HEK293 (cell line): Measurements from ENCODE around the gene DNAJC3.

Experiments used
- CTCF ChIA-PET: fragments of 350-600 bp; formaldehyde crosslinking; extraction: SDS; loops from one replicate; lab custom pipeline; 2021; ENCODE audit warnings: antibody characterized with exemption; lab: Yijun Ruan, JAX
- POLR2A ChIA-PET: fragments of 300-600 bp; formaldehyde crosslinking; extraction: SDS; loops from one replicate; lab custom pipeline; 2020; ENCODE audit warnings: antibody characterized with exemption, inconsistent platforms; lab: Yijun Ruan, JAX
- H3K27ac ChIP-seq: fragments of 200-500 bp; sonication (Bioruptor generic); 2 replicates; pipeline ENCODE4 v1.5.1; 2014; ENCODE audit warnings: low read depth, low read length, control low read depth, inconsistent platforms; ENCODE audit errors: extremely low read depth
- H3K36me3 ChIP-seq, 2 experiments: fragments of 200-500 bp in 1 of 2; sonication (Bioruptor generic) in 1 of 2; 1 replicate in 1 of 2; 2 replicates in 1 of 2; pipeline ENCODE4 v1.5.1; 2014 to 2017; ENCODE audit warnings: inconsistent platforms in 2 of 2, low read length in 2 of 2; ENCODE audit not compliant: control insufficient read depth in 2 of 2, insufficient read depth in 1 of 2
- H3K4me1 ChIP-seq: fragments of 200-500 bp; sonication (Bioruptor generic); 2 replicates; pipeline ENCODE4 v1.5.1; 2014; ENCODE audit warnings: mild to moderate bottlenecking, low read length, inconsistent platforms; ENCODE audit not compliant: control insufficient read depth, insufficient read depth
- H3K4me3 ChIP-seq: 2 replicates; pipeline ENCODE4 v1.5.1; 2011; ENCODE audit warnings: low read depth, mild to moderate bottlenecking, control low read depth, low read length, moderate library complexity
- H3K9me3 ChIP-seq: fragments of 200-500 bp; sonication (Bioruptor generic); 2 replicates; pipeline ENCODE4 v1.5.1; 2014; ENCODE audit warnings: low read depth, low read length, inconsistent platforms; ENCODE audit not compliant: control insufficient read depth, insufficient read depth
- ATF2 ChIP-seq: fragments of 450-650 bp; formaldehyde crosslinking; IDR thresholded peaks from 2 replicates; pipeline ENCODE4 v1.5.1; 2016; ENCODE audit warnings: missing biosample characterization, missing genetic modification characterization, low read depth
- CTCF ChIP-seq: fragments of 450-650 bp; formaldehyde crosslinking; IDR thresholded peaks from 2 replicates; pipeline ENCODE4 v1.5.1; 2016; ENCODE audit warnings: missing biosample characterization, missing genetic modification characterization
- GFI1B ChIP-seq: fragments of 450-650 bp; formaldehyde crosslinking; IDR thresholded peaks from 2 replicates; pipeline ENCODE4 v1.5.1; 2016; ENCODE audit warnings: missing biosample characterization, missing genetic modification characterization
- IKZF3 ChIP-seq: fragments of 450-650 bp; IDR thresholded peaks from 2 replicates; pipeline ENCODE4 v1.5.0; 2018; ENCODE audit warnings: missing biosample characterization, mild to moderate bottlenecking, missing genetic modification characterization, moderate library complexity
- ZBTB17 ChIP-seq: fragments of 450-650 bp; formaldehyde crosslinking; IDR thresholded peaks from 2 replicates; pipeline ENCODE4 v1.5.1; 2016; ENCODE audit warnings: missing biosample characterization, missing genetic modification characterization
- ZBTB21 ChIP-seq: fragments of 450-650 bp; formaldehyde crosslinking; IDR thresholded peaks from 2 replicates; pipeline ENCODE4 v1.5.1; 2017; ENCODE audit warnings: missing biosample characterization, missing genetic modification characterization
- ZBTB6 ChIP-seq: fragments of 450-650 bp; formaldehyde crosslinking; IDR thresholded peaks from 2 replicates; pipeline ENCODE4 v1.5.1; 2017; ENCODE audit warnings: missing biosample characterization, missing genetic modification characterization
- ZFP3 ChIP-seq: fragments of 450-650 bp; formaldehyde crosslinking; IDR thresholded peaks from 2 replicates; pipeline ENCODE4 v1.5.1; 2016; ENCODE audit warnings: low read depth, missing biosample characterization, missing genetic modification characterization
- ZNF138 ChIP-seq: fragments of 450-650 bp; formaldehyde crosslinking; IDR thresholded peaks from 2 replicates; pipeline ENCODE4 v1.5.1; 2016; ENCODE audit warnings: missing biosample characterization, missing genetic modification characterization, borderline replicate concordance
- ZNF146 ChIP-seq: fragments of 450-650 bp; formaldehyde crosslinking; IDR thresholded peaks from 2 replicates; pipeline ENCODE4 v1.5.1; 2016; ENCODE audit warnings: missing biosample characterization, missing genetic modification characterization
- ZNF16 ChIP-seq: fragments of 450-650 bp; formaldehyde crosslinking; IDR thresholded peaks from 2 replicates; pipeline ENCODE4 v1.5.1; 2016; ENCODE audit warnings: low read depth, missing biosample characterization, missing genetic modification characterization
- ZNF19 ChIP-seq: fragments of 450-650 bp; formaldehyde crosslinking; IDR thresholded peaks from 2 replicates; pipeline ENCODE4; 2016; ENCODE audit warnings: missing biosample characterization, missing genetic modification characterization, low read depth
- ZNF2 ChIP-seq: fragments of 450-650 bp; formaldehyde crosslinking; IDR thresholded peaks from 2 replicates; pipeline ENCODE4 v1.5.1; 2016; ENCODE audit warnings: missing biosample characterization, missing genetic modification characterization
- ZNF211 ChIP-seq: fragments of 450-650 bp; formaldehyde crosslinking; IDR thresholded peaks from 2 replicates; pipeline ENCODE4 v1.5.1; 2016; ENCODE audit warnings: low read depth, missing biosample characterization, missing genetic modification characterization
- ZNF214 ChIP-seq: fragments of 450-650 bp; formaldehyde crosslinking; IDR thresholded peaks from 2 replicates; pipeline ENCODE4 v1.5.1; 2017; ENCODE audit warnings: missing biosample characterization, mild to moderate bottlenecking, missing genetic modification characterization, borderline replicate concordance
- ZNF311 ChIP-seq: fragments of 450-650 bp; formaldehyde crosslinking; IDR thresholded peaks from 2 replicates; pipeline ENCODE4 v1.5.1; 2017; ENCODE audit warnings: missing biosample characterization, missing genetic modification characterization, borderline replicate concordance
- ZNF335 ChIP-seq: fragments of 450-650 bp; formaldehyde crosslinking; conservative IDR thresholded peaks from 2 replicates; pipeline ENCODE4 v1.5.1; 2016; ENCODE audit warnings: missing biosample characterization, missing genetic modification characterization
- ZNF510 ChIP-seq: fragments of 450-650 bp; formaldehyde crosslinking; IDR thresholded peaks from 2 replicates; pipeline ENCODE4 v1.5.1; 2018; ENCODE audit warnings: mild to moderate bottlenecking, missing genetic modification characterization, missing biosample characterization; ENCODE audit not compliant: insufficient replicate concordance
- ZNF544 ChIP-seq: fragments of 450-650 bp; formaldehyde crosslinking; IDR thresholded peaks from 2 replicates; pipeline ENCODE4 v1.5.0; 2017; ENCODE audit warnings: missing biosample characterization, missing genetic modification characterization
- ZNF571 ChIP-seq: fragments of 450-650 bp; formaldehyde crosslinking; IDR thresholded peaks from 2 replicates; pipeline ENCODE4 v1.5.0; 2017; ENCODE audit warnings: missing biosample characterization, missing genetic modification characterization
- ZNF600 ChIP-seq: fragments of 450-650 bp; formaldehyde crosslinking; IDR thresholded peaks from 2 replicates; pipeline ENCODE4 v1.5.1; 2016; ENCODE audit warnings: missing biosample characterization, missing genetic modification characterization
- ZNF610 ChIP-seq: fragments of 450-650 bp; formaldehyde crosslinking; IDR thresholded peaks from 2 replicates; pipeline ENCODE4 v1.5.1; 2016; ENCODE audit warnings: missing biosample characterization, missing genetic modification characterization, borderline replicate concordance
- ZNF664 ChIP-seq: fragments of 450-650 bp; formaldehyde crosslinking; IDR thresholded peaks from 2 replicates; pipeline ENCODE4 v1.5.1; 2016; ENCODE audit warnings: missing biosample characterization, missing genetic modification characterization
- ZNF785 ChIP-seq: fragments of 450-650 bp; formaldehyde crosslinking; IDR thresholded peaks from 2 replicates; pipeline ENCODE4 v1.5.1; 2016; ENCODE audit warnings: missing biosample characterization, missing genetic modification characterization
- ZSCAN16 ChIP-seq: fragments of 450-650 bp; formaldehyde crosslinking; IDR thresholded peaks from 2 replicates; pipeline ENCODE4 v1.5.1; 2016; ENCODE audit warnings: missing biosample characterization, missing genetic modification characterization
- ZSCAN4 ChIP-seq: fragments of 450-650 bp; formaldehyde crosslinking; IDR thresholded peaks from 2 replicates; pipeline ENCODE4 v1.5.1; 2017; ENCODE audit warnings: missing biosample characterization, missing genetic modification characterization
- ZXDB ChIP-seq: fragments of 450-650 bp; formaldehyde crosslinking; IDR thresholded peaks from 2 replicates; pipeline ENCODE4 v1.5.1; 2016; ENCODE audit warnings: missing biosample characterization, missing genetic modification characterization

The DNAJC3 gene

GRCh38 chr13:95642028-95642621, 34.8 kb upstream of the DNAJC3 start:
- ChIA-PET CTCF (interaction anchor here (1.0 to 1.1 kb wide), 2 partner anchors 18 to 192 kb away, joined by 3 read pairs; no protein-coding TSS in a partner anchor), POLR2A (interaction anchor here (1.3 to 1.4 kb wide), 2 partner anchors 8 to 32 kb away, joined by 3 to 4 read pairs; no protein-coding TSS in a partner anchor)
- Histone ChIP-seq H3K36me3 (peaks cover 24 to 36% of the 10 kb centered on the region in 2 experiments), H3K4me1 (no peaks in the 10 kb centered on the region), H3K9me3 (no peaks in the 10 kb centered on the region), H3K27ac (no peak overlapping the region), H3K4me3 (no peak overlapping the region)
- TF ChIP-seq ZNF664 (no peak), ZSCAN16 (tag by site-specific recombination) (no peak)

GRCh38 chr13:95642999-95643398, 33.9 kb upstream of the DNAJC3 start:
- no peak overlapping the region for H3K27ac ChIP-seq
- H3K9me3 ChIP-seq = no peaks in the 10 kb centered on the region
- peaks cover 19 to 31% of the 10 kb centered on the region in 2 experiments for H3K36me3 ChIP-seq
- TF ChIP-seq GFI1B = no peak
- TF ChIP-seq IKZF3 (tag by site-specific recombination) = peak; percentile 57
- TF ChIP-seq ZNF785 (tag by site-specific recombination) = no peak
- TF ChIP-seq ZNF2 = no peak
- TF ChIP-seq ZNF19 (tag by site-specific recombination) = no peak
- TF ChIP-seq ZBTB17 (tag by site-specific recombination) = no peak
- no peak for TF ChIP-seq ZNF146
- ChIA-PET CTCF (interaction anchor here (1.0 to 1.1 kb wide), 2 partner anchors 57 to 191 kb away, joined by 3 read pairs; no protein-coding TSS in a partner anchor), POLR2A (interaction anchor here (1.0 to 1.4 kb wide), 4 partner anchors 9 to 177 kb away, joined by 3 to 19 read pairs (median 4); partner anchors contain the start of gene DNAJC3)
- H3K4me1 ChIP-seq = no peaks in the 10 kb centered on the region
- H3K4me3 ChIP-seq = peak overlapping the region; percentile 63

- ChIA-PET POLR2A (interaction anchor here (1.0 to 1.4 kb wide), 5 partner anchors 10 to 177 kb away, joined by 3 to 19 read pairs (median 3); partner anchors contain the start of gene DNAJC3), CTCF (interaction anchor here (0.5 to 1.1 kb wide), 3 partner anchors 57 to 1322 kb away, joined by 3 read pairs; no protein-coding TSS in a partner anchor)
- H3K4me1 ChIP-seq = no peaks in the 10 kb centered on the region
- peak overlapping the region; percentile 82; the same call in 1 of the 2 replicates for H3K27ac ChIP-seq
- peaks cover 15 to 29% of the 10 kb centered on the region in 2 experiments for H3K36me3 ChIP-seq
- peak overlapping the region; percentile 63 for H3K4me3 ChIP-seq
- no peaks in the 10 kb centered on the region for H3K9me3 ChIP-seq
- no peak for TF ChIP-seq ZSCAN4 (tag by site-specific recombination)
- TF ChIP-seq ZNF610 (tag by site-specific recombination) = no peak
- no peak for TF ChIP-seq ZNF138
- TF ChIP-seq ZXDB (tag by site-specific recombination) = 0 out of 2 replicates have a peak, but pooled peaks have one; percentile 39
- TF ChIP-seq ZBTB6 (tag by site-specific recombination) = peak; percentile 56; the same call in 1 of the 2 replicates
- no peak for TF ChIP-seq CTCF
- no peak for TF ChIP-seq ATF2 (tag by site-specific recombination)
- no peak for TF ChIP-seq ZNF335 (tag by site-specific recombination)
- no peak for TF ChIP-seq ZNF16 (tag by site-specific recombination)
- no peak for TF ChIP-seq ZNF214 (tag by site-specific recombination)
- TF ChIP-seq ZFP3 (tag by site-specific recombination) = no peak
- no peak for TF ChIP-seq ZNF311 (tag by site-specific recombination)
- no peak for TF ChIP-seq ZNF571 (tag by site-specific recombination)
- TF ChIP-seq ZNF544 (tag by site-specific recombination) = no peak
- TF ChIP-seq ZBTB17 (tag by site-specific recombination) = peak; percentile 82
- TF ChIP-seq ZNF600 = peak; percentile 49; the same call in 1 of the 2 replicates
- TF ChIP-seq ZNF510 (tag by site-specific recombination) = no peak
- TF ChIP-seq ZNF211 = no peak
- TF ChIP-seq ZBTB21 = no peak
Observed at GRCh38 chr13:95643571-95643935, 33.4 kb upstream of the DNAJC3 start.
